Measurements from ENCODE around the gene SERPINA5. TPM values are rescaled to one million over a fixed set of nuclear protein-coding genes. Genes with fewer than 3 reads are reported as not detected.

SERPINA5 gene
- total and polyA plus RNA-seq, 10 of the 15 experiments (the other 5 are each of a cell fraction or from before 2014, with no cell fraction given) = 0.90 TPM; not detected in 9

GRCh38 chr14:94591073-94591472 lies 9.8 kb downstream of the SERPINA5 start:
- FAIRE-seq (no peak), DNase-seq (ENCODE audit: low read depth, low spot score) (no peak), ATAC-seq (no peak)
- no peak overlapping the region for H2AFZ ChIP-seq (ENCODE audit: control insufficient read depth, low read depth, low read length)
- intact Hi-C loops (cut with micrococcal nuclease; ENCODE audit: unreplicated experiment) (no loop called here), in situ Hi-C loops (cut with MboI) (no loop called here)
- SMC1A ChIA-PET (ENCODE audit: uncharacterized antibody, unreplicated experiment) = no interaction called here
- no peak overlapping the region for H3K9ac ChIP-seq (ENCODE audit: control insufficient read depth, insufficient read depth, low read length)
- no peaks in the 10 kb centered on the region for H3K36me3 ChIP-seq (ENCODE audit: control insufficient read depth in 2 of 2, insufficient read depth in 2 of 2, low read length in 1 of 2)
- H4K20me1 ChIP-seq (ENCODE audit: control insufficient read depth, insufficient read depth) = no peaks in the 10 kb centered on the region
- H3K27ac ChIP-seq (ENCODE audit: control insufficient read depth, insufficient read depth) = no peak overlapping the region
- H3K79me2 ChIP-seq (ENCODE audit: control insufficient read depth, insufficient read depth, low read length) = no peaks in the 10 kb centered on the region
- no peaks in the 10 kb centered on the region for H3K9me3 ChIP-seq (replicated peaks; ENCODE audit: control insufficient read depth, insufficient read depth, low read length)
- H3K4me2 ChIP-seq (ENCODE audit: control insufficient read depth, insufficient read depth) = no peak overlapping the region
- RAD21 ChIA-PET (ENCODE audit: unreplicated experiment) = no interaction called here
- CTCF ChIA-PET = no interaction called here
- POLR2A ChIA-PET = no interaction called here
- no peak overlapping the region for H3K4me3 ChIP-seq
- H3K27me3 ChIP-seq (replicated peaks in 1 of 2; ENCODE audit: control insufficient read depth in 2 of 2, insufficient read depth in 2 of 2, low read length in 1 of 2) = no peaks in the 10 kb centered on the region
- no TSS peak for BruUV-seq (replicated peaks)
- no peaks in the 10 kb centered on the region for H3K4me1 ChIP-seq (ENCODE audit: control insufficient read depth, insufficient read depth, low read length)
- TF ChIP-seq LARP7 (IDR thresholded peaks at IDR 0.05) (no peak), IRF4 (IDR thresholded peaks at IDR 0.05; ENCODE audit: low read depth, low read length) (no peak), RFX5 (IDR thresholded peaks at IDR 0.05; ENCODE audit: low read depth, low read length) (no peak), EGR1 (IDR thresholded peaks at IDR 0.05; ENCODE audit: borderline replicate concordance in 1 of 2, low read depth in 2 of 2, low read length in 2 of 2) (no peak), PAX5 (IDR thresholded peaks at IDR 0.05; ENCODE audit: borderline replicate concordance, low read depth, low read length) (no peak), ATF3 (IDR thresholded peaks at IDR 0.05; ENCODE audit: borderline replicate concordance, extremely low read depth, low read depth, low read length) (no peak), BCLAF1 (IDR thresholded peaks at IDR 0.05) (no peak), SKIL (IDR thresholded peaks at IDR 0.05; ENCODE audit: low read depth, poor library complexity, severe bottlenecking) (no peak), HCFC1 (IDR thresholded peaks at IDR 0.05; ENCODE audit: low read length) (no peak), CEBPZ (IDR thresholded peaks at IDR 0.05; ENCODE audit: low read depth, low read length) (no peak), BCL3 (IDR thresholded peaks at IDR 0.05; ENCODE audit: borderline replicate concordance, insufficient read depth, low read depth, low read length, poor library complexity, severe bottlenecking) (no peak), RELB (IDR thresholded peaks at IDR 0.05; ENCODE audit: low read depth) (no peak)
